IMR-90 (cell line): ENCODE data around the gene DISC1. TPM values are rescaled to one million over a fixed set of nuclear protein-coding genes. Genes with fewer than 3 reads are reported as not detected.

Source experiments
- ATAC-seq: fragments of 200-7000 bp; cut with Tn5 transposase; 2 replicates; pipeline ENCODE4 v1.9.1; 2020; ENCODE audit warnings: low read depth, mild to moderate bottlenecking, moderate library complexity
- BruUV-seq: library from RNA; stranded (reverse); fragments of 400-500 nt; replicated peaks from 2 replicates; lab custom pipeline; 2021; lab: Mats Ljungman, UMichigan
- CTCF ChIA-PET: fragments of 300-600 bp; formaldehyde crosslinking; extraction: SDS; loops from one replicate; lab custom pipeline; 2021; ENCODE audit warnings: antibody characterized with exemption; lab: Yijun Ruan, JAX
- POLR2A ChIA-PET: fragments of 300-600 bp; sonication (Branson Sonifier 250); formaldehyde crosslinking; loops from one replicate; lab custom pipeline; 2022; ENCODE audit warnings: antibody characterized with exemption; ENCODE audit not compliant: unreplicated experiment; lab: Charles Lee
- DNase-seq: peaks from one replicate; pipeline ENCODE4 v3.0.0; 2013
- H2AFZ ChIP-seq: replicated peaks from 2 replicates; pipeline ENCODE3; 2013; ENCODE audit warnings: low read length, mild to moderate bottlenecking; ENCODE audit not compliant: poor library complexity
- H2AK5ac ChIP-seq: 2 replicates; pipeline ENCODE4 v1.6.1; 2013; ENCODE audit warnings: low read depth, low read length, inconsistent platforms
- H2AK9ac ChIP-seq: replicated peaks from 2 replicates; pipeline ENCODE3; 2013; ENCODE audit warnings: mild to moderate bottlenecking, low read depth, low read length, moderate library complexity; ENCODE audit not compliant: poor library complexity
- H2BK120ac ChIP-seq: 2 replicates; pipeline ENCODE4 v1.6.1; 2013; ENCODE audit warnings: low read depth, low read length, inconsistent platforms
- H2BK15ac ChIP-seq: 3 replicates; pipeline ENCODE4 v1.6.1; 2013; ENCODE audit warnings: low read depth, low read length, inconsistent platforms
- H2BK20ac ChIP-seq: 2 replicates; pipeline ENCODE4 v1.6.1; 2013; ENCODE audit warnings: low read depth, mild to moderate bottlenecking, inconsistent platforms, low read length, moderate library complexity
- H2BK5ac ChIP-seq: 2 replicates; pipeline ENCODE4 v1.6.1; 2013; ENCODE audit warnings: mild to moderate bottlenecking, low read depth, low read length, inconsistent platforms; ENCODE audit not compliant: poor library complexity, severe bottlenecking
- H3K14ac ChIP-seq: replicated peaks from 2 replicates; pipeline ENCODE4 v1.6.1; 2013; ENCODE audit warnings: low read depth, low read length, inconsistent platforms
- H3K18ac ChIP-seq: 2 replicates; pipeline ENCODE4 v1.6.1; 2013; ENCODE audit warnings: low read depth, low read length, control low read depth
- H3K23ac ChIP-seq: 2 replicates; pipeline ENCODE4 v1.6.1; 2013; ENCODE audit warnings: low read depth, low read length, inconsistent platforms
- H3K27ac ChIP-seq: 2 replicates; pipeline ENCODE4 v1.5.1; 2013; ENCODE audit warnings: mild to moderate bottlenecking, control low read depth, low read length; ENCODE audit not compliant: insufficient read depth
- H3K27me3 ChIP-seq: 2 replicates; pipeline ENCODE4 v1.6.1; 2013; ENCODE audit warnings: low read length; ENCODE audit not compliant: control insufficient read depth, insufficient read depth
- H3K36me3 ChIP-seq: 2 replicates; pipeline ENCODE4 v1.6.1; 2013; ENCODE audit warnings: low read length, mixed read lengths; ENCODE audit not compliant: control insufficient read depth, insufficient read depth
- H3K4ac ChIP-seq: 2 replicates; pipeline ENCODE4 v1.6.1; 2013; ENCODE audit warnings: low read depth, low read length, inconsistent platforms
- H3K4me1 ChIP-seq: 2 replicates; pipeline ENCODE4 v1.6.1; 2013; ENCODE audit warnings: low read length, mixed read lengths; ENCODE audit not compliant: control insufficient read depth, insufficient read depth
- H3K4me2 ChIP-seq: 2 replicates; pipeline ENCODE4 v1.6.1; 2013; ENCODE audit warnings: low read depth, mild to moderate bottlenecking, control low read depth, low read length, moderate library complexity
- H3K4me3 ChIP-seq: 2 replicates; pipeline ENCODE4 v1.5.1; 2013; ENCODE audit warnings: low read depth, mild to moderate bottlenecking, control low read depth, low read length, moderate library complexity; ENCODE audit not compliant: insufficient read depth
- H3K56ac ChIP-seq: 2 replicates; pipeline ENCODE4 v1.6.1; 2013; ENCODE audit warnings: low read length, inconsistent platforms; ENCODE audit not compliant: insufficient read depth; ENCODE audit errors: extremely low read depth
- H3K79me1 ChIP-seq, 2 experiments: 2 replicates each; pipeline ENCODE4 v1.6.1; 2013; ENCODE audit warnings: low read length in 2 of 2, inconsistent platforms in 1 of 2, low read depth in 1 of 2
- H3K9ac ChIP-seq: 2 replicates; pipeline ENCODE4 v1.6.1; 2013; ENCODE audit warnings: low read depth, low read length, control low read depth
- H3K9me1 ChIP-seq: 2 replicates; pipeline ENCODE4 v1.6.1; 2013; ENCODE audit warnings: low read length, inconsistent platforms; ENCODE audit not compliant: insufficient read depth
- H3K9me3 ChIP-seq: 2 replicates; pipeline ENCODE4 v1.6.1; 2013; ENCODE audit warnings: low read length; ENCODE audit not compliant: control insufficient read depth, insufficient read depth
- H4K20me1 ChIP-seq: 2 replicates; pipeline ENCODE4 v1.6.1; 2013; ENCODE audit warnings: low read length, inconsistent platforms; ENCODE audit not compliant: insufficient read depth
- H4K5ac ChIP-seq: 2 replicates; pipeline ENCODE4 v1.6.1; 2013; ENCODE audit warnings: mild to moderate bottlenecking, low read depth, low read length, control low read depth
- H4K8ac ChIP-seq, 2 experiments: 2 replicates each; pipeline ENCODE4 v1.6.1; 2013; ENCODE audit warnings: low read depth in 2 of 2, low read length in 2 of 2, control low read depth in 1 of 2, inconsistent platforms in 1 of 2
- H4K91ac ChIP-seq: 2 replicates; pipeline ENCODE4 v1.6.1; 2013; ENCODE audit warnings: low read depth, low read length, inconsistent platforms; ENCODE audit not compliant: insufficient read depth
- BHLHE40 ChIP-seq: fragments of 150-350 bp; IDR thresholded peaks from 2 replicates; pipeline ENCODE4 v1.6.1; 2016; ENCODE audit warnings: mild to moderate bottlenecking, low read depth, low read length
- MAFK ChIP-seq: IDR thresholded peaks from 2 replicates; pipeline ENCODE4 v1.6.1; 2012; ENCODE audit warnings: low read depth, low read length, improper control_type of control experiment
- MAZ ChIP-seq: IDR thresholded peaks from 2 replicates; pipeline ENCODE4 v1.6.1; 2012; ENCODE audit warnings: low read depth, mild to moderate bottlenecking, low read length, improper control_type of control experiment, moderate library complexity, borderline replicate concordance
- MXI1 ChIP-seq: IDR thresholded peaks from 2 replicates; pipeline ENCODE4 v1.6.1; 2012; ENCODE audit warnings: low read depth, mild to moderate bottlenecking, low read length, moderate library complexity, borderline replicate concordance
- NFE2L2 ChIP-seq: fragments of 150-350 bp; IDR thresholded peaks from 2 replicates; pipeline ENCODE4 v1.6.1; 2016; ENCODE audit warnings: low read depth, mild to moderate bottlenecking, low read length
- POLR2A ChIP-seq: IDR thresholded peaks from 2 replicates; pipeline ENCODE4 v1.6.1; 2012; ENCODE audit warnings: mild to moderate bottlenecking, low read depth, low read length
- RAD21 ChIP-seq: IDR thresholded peaks from 2 replicates; pipeline ENCODE4 v1.6.1; 2012; ENCODE audit warnings: low read length, improper control_type of control experiment
- RFX5 ChIP-seq: IDR thresholded peaks from 2 replicates; pipeline ENCODE4 v1.8.0; 2012; ENCODE audit warnings: low read depth, mild to moderate bottlenecking, low read length, moderate library complexity
- SMC3 ChIP-seq: fragments of 150-350 bp; IDR thresholded peaks from 2 replicates; pipeline ENCODE4 v1.6.1; 2016; ENCODE audit warnings: low read depth, mild to moderate bottlenecking, antibody characterized with exemption, low read length, moderate library complexity
- WGBS, 2 experiments: methylation state at CpG; one replicate each; pipeline versions ENCODE4 v1.1.5 to v1.1.7; 2013; ENCODE audit warnings: missing lambda C conversion rate in 2 of 2; ENCODE audit not compliant: insufficient read length in 1 of 2; ENCODE audit errors: extremely low coverage in 2 of 2; 5-methylcytosine and 5-hydroxymethylcytosine counted together
- dilution Hi-C: fragments of 300-500 bp; cut with HindIII; formaldehyde crosslinking; loops from one replicate; pipeline ENCODE4 v1.14.3; 2018; ENCODE audit warnings: low sequenced_read_pairs; ENCODE audit not compliant: unreplicated experiment
- in situ Hi-C: fragments of 300-500 bp; cut with MboI; formaldehyde crosslinking; loops from 3 replicates; pipeline ENCODE4 v1.14.3; 2019; ENCODE audit warnings: low sequenced_read_pairs, inconsistent platforms, mixed read lengths
- intact Hi-C: fragments of 100-400 bp; cut with micrococcal nuclease; formaldehyde crosslinking; loops from 2 replicates; pipeline ENCODE4 v1.10.0; 2022
- polyA plus RNA-seq, 3 experiments: library from polyadenylated mRNA; depleted of rRNA; stranded (reverse); fragments of >200 nt; gene quantifications; 2 replicates each; pipeline ENCODE4 v1.2.3, GENCODE V29; 2012; ENCODE audit warnings: low replicate concordance in 1 of 3
- total RNA-seq: library from RNA; depleted of rRNA; stranded (reverse); fragments of >200 nt; gene quantifications from 2 replicates; pipeline ENCODE4 v1.2.3, GENCODE V29; 2012
- TF ChIP-seq, protein P1 (sequence below): conservative IDR thresholded peaks from 2 replicates; pipeline ENCODE4 v1.5.1; 2012; ENCODE audit warnings: mild to moderate bottlenecking, low read depth, low read length, improper control_type of control experiment
- TF ChIP-seq, protein P2 (sequence below): fragments of 150-350 bp; IDR thresholded peaks from 2 replicates; pipeline ENCODE4 v1.6.1; 2016; ENCODE audit warnings: low read depth, mild to moderate bottlenecking, low read length, moderate library complexity, borderline replicate concordance
- TF ChIP-seq, protein P3 (sequence below): fragments of 150-350 bp; IDR thresholded peaks from 2 replicates; pipeline ENCODE4 v1.6.1; 2017; ENCODE audit warnings: mild to moderate bottlenecking, antibody characterized with exemption, low read length, low read depth

Gene DISC1
- total and polyA plus RNA-seq, 2 of the 4 experiments (the other 2 are of a cell fraction), result 2.2 to 7.0 TPM

DNA sequence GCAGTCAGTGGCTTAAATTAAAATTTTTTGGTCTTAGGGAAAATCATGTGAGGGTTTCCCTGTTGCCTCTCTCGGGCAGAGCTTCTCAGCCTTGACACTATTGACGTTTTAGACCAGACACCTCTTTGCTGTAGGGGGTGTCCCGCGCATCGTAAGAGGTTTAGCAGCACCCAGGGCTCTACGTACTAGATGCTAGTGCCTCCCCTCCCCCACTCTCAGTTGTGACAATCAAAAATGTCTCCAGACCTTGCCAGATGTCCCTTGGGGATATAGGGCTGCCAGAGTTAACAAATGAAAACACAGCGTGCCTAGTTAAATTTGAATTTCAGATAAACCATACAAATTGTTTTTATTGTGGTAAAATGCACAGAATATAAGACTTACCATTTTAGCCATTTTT, 293.3 kb downstream of the DISC1 start:
- ChIA-PET CTCF (interaction anchor here (0.9 kb wide), 1 partner anchor 10 kb away, joined by 3 read pairs; no protein-coding TSS in a partner anchor), POLR2A (no interaction called here)
- H3K27ac ChIP-seq, result no peak overlapping the region
- no peak overlapping the region for H2BK20ac ChIP-seq
- DNase-seq, result no peak
- no peak overlapping the region for H3K4me2 ChIP-seq
- dilution Hi-C loops (no loop called here), intact Hi-C loops (no loop called here), in situ Hi-C loops (no loop called here)
- no peak overlapping the region for H2AFZ ChIP-seq
- H2AK9ac ChIP-seq, result no peak overlapping the region
- H3K36me3 ChIP-seq, result no peaks in the 10 kb centered on the region
- no peak overlapping the region for H3K4me3 ChIP-seq
- no peak overlapping the region for H4K5ac ChIP-seq
- H3K9ac ChIP-seq, result no peak overlapping the region
- H3K4ac ChIP-seq, result no peak overlapping the region
- no peak overlapping the region for H2AK5ac ChIP-seq
- whole genome bisulfite sequencing, 2 experiments, result no CpG with 5 or more reads among the region's 7 CpGs
- H3K23ac ChIP-seq, result no peak overlapping the region
- no peak overlapping the region for H4K91ac ChIP-seq
- H3K9me1 ChIP-seq, result peaks cover 7% of the 10 kb centered on the region
- H2BK120ac ChIP-seq, result no peak overlapping the region
- no peak overlapping the region for H4K8ac ChIP-seq
- H3K14ac ChIP-seq, result no peak overlapping the region
- peaks cover 10% of the 10 kb centered on the region for H3K4me1 ChIP-seq
- no peak for ATAC-seq
- no peaks in the 10 kb centered on the region for H3K27me3 ChIP-seq
- H3K18ac ChIP-seq, result no peak overlapping the region
- no peaks in the 10 kb centered on the region for H4K20me1 ChIP-seq
- H2BK15ac ChIP-seq, result no peak overlapping the region
- no peak overlapping the region for H2BK5ac ChIP-seq
- H3K9me3 ChIP-seq, result no peaks in the 10 kb centered on the region
- no peak overlapping the region for H3K56ac ChIP-seq
- no peaks in the 10 kb centered on the region; a peak in 1 of 4 replicates for H3K79me1 ChIP-seq
- no TSS peak for BruUV-seq
- no peak for TF ChIP-seq BHLHE40
- no peak for TF ChIP-seq MAFK
- TF ChIP-seq, protein P1, sequence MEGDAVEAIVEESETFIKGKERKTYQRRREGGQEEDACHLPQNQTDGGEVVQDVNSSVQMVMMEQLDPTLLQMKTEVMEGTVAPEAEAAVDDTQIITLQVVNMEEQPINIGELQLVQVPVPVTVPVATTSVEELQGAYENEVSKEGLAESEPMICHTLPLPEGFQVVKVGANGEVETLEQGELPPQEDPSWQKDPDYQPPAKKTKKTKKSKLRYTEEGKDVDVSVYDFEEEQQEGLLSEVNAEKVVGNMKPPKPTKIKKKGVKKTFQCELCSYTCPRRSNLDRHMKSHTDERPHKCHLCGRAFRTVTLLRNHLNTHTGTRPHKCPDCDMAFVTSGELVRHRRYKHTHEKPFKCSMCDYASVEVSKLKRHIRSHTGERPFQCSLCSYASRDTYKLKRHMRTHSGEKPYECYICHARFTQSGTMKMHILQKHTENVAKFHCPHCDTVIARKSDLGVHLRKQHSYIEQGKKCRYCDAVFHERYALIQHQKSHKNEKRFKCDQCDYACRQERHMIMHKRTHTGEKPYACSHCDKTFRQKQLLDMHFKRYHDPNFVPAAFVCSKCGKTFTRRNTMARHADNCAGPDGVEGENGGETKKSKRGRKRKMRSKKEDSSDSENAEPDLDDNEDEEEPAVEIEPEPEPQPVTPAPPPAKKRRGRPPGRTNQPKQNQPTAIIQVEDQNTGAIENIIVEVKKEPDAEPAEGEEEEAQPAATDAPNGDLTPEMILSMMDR, result no peak
- TF ChIP-seq NFE2L2, result no peak
- TF ChIP-seq RAD21, result no peak
- TF ChIP-seq, protein P2, sequence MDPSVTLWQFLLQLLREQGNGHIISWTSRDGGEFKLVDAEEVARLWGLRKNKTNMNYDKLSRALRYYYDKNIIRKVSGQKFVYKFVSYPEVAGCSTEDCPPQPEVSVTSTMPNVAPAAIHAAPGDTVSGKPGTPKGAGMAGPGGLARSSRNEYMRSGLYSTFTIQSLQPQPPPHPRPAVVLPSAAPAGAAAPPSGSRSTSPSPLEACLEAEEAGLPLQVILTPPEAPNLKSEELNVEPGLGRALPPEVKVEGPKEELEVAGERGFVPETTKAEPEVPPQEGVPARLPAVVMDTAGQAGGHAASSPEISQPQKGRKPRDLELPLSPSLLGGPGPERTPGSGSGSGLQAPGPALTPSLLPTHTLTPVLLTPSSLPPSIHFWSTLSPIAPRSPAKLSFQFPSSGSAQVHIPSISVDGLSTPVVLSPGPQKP, result no peak
- TF ChIP-seq SMC3, result no peak
- no peak for TF ChIP-seq POLR2A
- TF ChIP-seq, protein P3, sequence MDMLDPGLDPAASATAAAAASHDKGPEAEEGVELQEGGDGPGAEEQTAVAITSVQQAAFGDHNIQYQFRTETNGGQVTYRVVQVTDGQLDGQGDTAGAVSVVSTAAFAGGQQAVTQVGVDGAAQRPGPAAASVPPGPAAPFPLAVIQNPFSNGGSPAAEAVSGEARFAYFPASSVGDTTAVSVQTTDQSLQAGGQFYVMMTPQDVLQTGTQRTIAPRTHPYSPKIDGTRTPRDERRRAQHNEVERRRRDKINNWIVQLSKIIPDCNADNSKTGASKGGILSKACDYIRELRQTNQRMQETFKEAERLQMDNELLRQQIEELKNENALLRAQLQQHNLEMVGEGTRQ, result no peak
- no peak for TF ChIP-seq MXI1
- TF ChIP-seq MAZ, result no peak
- no peak for TF ChIP-seq RFX5
